Stimulated activated naive CD4-positive, alpha-beta T cell (primary cell): Measurements from ENCODE around the gene FGFR4.
"Not testable (repeated sequence)": the region's sequence is repeated elsewhere in the genome, so short reads cannot be mapped to it uniquely, and the experiment has no call there.

ENCODE experiments used
- DNase-seq, 6 experiments: peaks; one replicate each; lab custom pipeline; 2025; lab: John Stamatoyannopoulos, UW

FGFR4 gene

GRCh38 chr5:177086654-177087397, at the start of gene FGFR4:
TSS of gene FGFR4 (plus strand) at chr5:177086915. CDS start at chr5:177089603, 2,688 bp downstream.
- peak; percentile 45 to 86 (median 74) for DNase-seq

GRCh38 chr5:177036921-177037320, 49.8 kb upstream of the FGFR4 start:
- DNase-seq = no peak

- no peak for DNase-seq
Observed at GRCh38 chr5:177040814-177041420, 45.8 kb upstream of the FGFR4 start.

GRCh38 chr5:177041936-177042335, 44.8 kb upstream of the FGFR4 start:
- no peak for DNase-seq

GRCh38 chr5:177043114-177043513, 43.6 kb upstream of the FGFR4 start:
- DNase-seq = no peak

GRCh38 chr5:177043958-177044357, 42.8 kb upstream of the FGFR4 start:
- no peak for DNase-seq

- no peak for DNase-seq
Observed at GRCh38 chr5:177044641-177045040, 42.1 kb upstream of the FGFR4 start.

- no peak for DNase-seq
Observed at GRCh38 chr5:177045631-177046030, 41.1 kb upstream of the FGFR4 start.

- not testable (repeated sequence) for DNase-seq
Observed at GRCh38 chr5:177048531-177048930, 38.2 kb upstream of the FGFR4 start.

- DNase-seq = no peak
Observed at GRCh38 chr5:177049285-177049684, 37.4 kb upstream of the FGFR4 start.

- no peak for DNase-seq
Observed at GRCh38 chr5:177064500-177065277, 22.0 kb upstream of the FGFR4 start.

GRCh38 chr5:177065491-177065890, 21.2 kb upstream of the FGFR4 start:
- DNase-seq = no peak

GRCh38 chr5:177066224-177066623, 20.5 kb upstream of the FGFR4 start:
- DNase-seq = no peak

GRCh38 chr5:177067503-177067902, 19.2 kb upstream of the FGFR4 start:
- DNase-seq = no peak

GRCh38 chr5:177070536-177071191, 16.1 kb upstream of the FGFR4 start:
- DNase-seq = no peak

- peak; percentile 4 to 73 (median 46) for DNase-seq
Observed at GRCh38 chr5:177071666-177072385, 14.9 kb upstream of the FGFR4 start.

- no peak for DNase-seq
Observed at GRCh38 chr5:177077335-177077734, 9.4 kb upstream of the FGFR4 start.

GRCh38 chr5:177079606-177080005, 7.1 kb upstream of the FGFR4 start:
- no peak for DNase-seq

GRCh38 chr5:177080265-177080664, 6.5 kb upstream of the FGFR4 start:
- no peak for DNase-seq

- DNase-seq = no peak
Observed at GRCh38 chr5:177081859-177082258, 4.9 kb upstream of the FGFR4 start.

- DNase-seq = no peak
Observed at GRCh38 chr5:177083357-177083756, 3.4 kb upstream of the FGFR4 start.

- DNase-seq = no peak
Observed at GRCh38 chr5:177084175-177084574, 2.5 kb upstream of the FGFR4 start.
